CD8-positive, alpha-beta memory T cell (primary cell): ENCODE data around the gene ANO1. TPM values are rescaled to one million over a fixed set of nuclear protein-coding genes. Genes with fewer than 3 reads are reported as not detected.

Experiments used
- CTCF ChIA-PET: fragments of 350-600 bp; sonication (Branson Sonifier 250); formaldehyde crosslinking; loops from one replicate; lab custom pipeline; 2021; ENCODE audit warnings: antibody characterized with exemption; lab: Charles Lee
- POLR2A ChIA-PET: fragments of 350-600 bp; sonication (Branson Sonifier 250); formaldehyde crosslinking; loops from one replicate; lab custom pipeline; 2021; ENCODE audit warnings: antibody characterized with exemption; lab: Charles Lee
- DNase-seq, 5 donors: peaks; one replicate each; pipeline versions ENCODE4 v3.0.0 to v3.0.0-alpha.2; 2020 to 2022; ENCODE audit warnings: mixed read lengths in 1 of 5
- H3K27ac ChIP-seq: one replicate; pipeline ENCODE4 v1.7.0; 2013; ENCODE audit warnings: low read depth, mild to moderate bottlenecking, low read length, moderate library complexity
- H3K27me3 ChIP-seq: 2 replicates; pipeline ENCODE4 v1.7.0; 2013; ENCODE audit warnings: low read length, mild to moderate bottlenecking; ENCODE audit not compliant: insufficient read depth, poor library complexity, severe bottlenecking
- H3K36me3 ChIP-seq: 2 replicates; pipeline ENCODE4 v1.7.0; 2013; ENCODE audit warnings: mild to moderate bottlenecking, low read length, moderate library complexity; ENCODE audit not compliant: insufficient read depth
- H3K4me1 ChIP-seq: 2 replicates; pipeline ENCODE4 v1.7.0; 2013; ENCODE audit warnings: mild to moderate bottlenecking, low read length, moderate library complexity; ENCODE audit not compliant: insufficient read depth
- H3K4me3 ChIP-seq: 2 replicates; pipeline ENCODE4 v1.7.0; 2013; ENCODE audit warnings: mild to moderate bottlenecking, low read length
- H3K9me3 ChIP-seq: 2 replicates; pipeline ENCODE4 v1.7.0; 2013; ENCODE audit warnings: mild to moderate bottlenecking, low read length
- H3K27ac Mint-ChIP-seq, 8 donors: one replicate each; pipeline ENCODE4 v1.8.0; 2020 to 2021; ENCODE audit warnings: mixed read lengths in 8 of 8, mild to moderate bottlenecking in 6 of 8, inconsistent platforms in 3 of 8, moderate library complexity in 3 of 8
- H3K27me3 Mint-ChIP-seq, 2 donors: one replicate each; pipeline ENCODE4 v1.8.0; 2020 to 2021; ENCODE audit warnings: mixed read lengths in 2 of 2, mild to moderate bottlenecking in 1 of 2, moderate library complexity in 1 of 2
- H3K36me3 Mint-ChIP-seq, 3 donors: one replicate each; pipeline ENCODE4 v1.8.0; 2020 to 2021; ENCODE audit warnings: mixed read lengths in 3 of 3, inconsistent platforms in 1 of 3, mild to moderate bottlenecking in 1 of 3
- H3K4me1 Mint-ChIP-seq, 3 donors: one replicate each; pipeline ENCODE4 v1.8.0; 2020 to 2021; ENCODE audit warnings: mixed read lengths in 3 of 3, inconsistent platforms in 1 of 3, mild to moderate bottlenecking in 1 of 3
- H3K4me3 Mint-ChIP-seq, 7 donors: one replicate each; pipeline ENCODE4 v1.8.0; 2020 to 2021; ENCODE audit warnings: mixed read lengths in 7 of 7, mild to moderate bottlenecking in 6 of 7, moderate library complexity in 4 of 7, inconsistent platforms in 2 of 7
- H3K9me3 Mint-ChIP-seq, 5 donors: one replicate each; pipeline ENCODE4 v1.8.0; 2020 to 2022; ENCODE audit warnings: mixed read lengths in 5 of 5, mild to moderate bottlenecking in 3 of 5, moderate library complexity in 2 of 5, inconsistent platforms in 1 of 5
- polyA plus RNA-seq: library from polyadenylated mRNA; unstranded; fragments of 300-500 nt; fragmentation: Illumina TruSeq; gene quantifications from one replicate; pipeline ENCODE4 v1.2.3, GENCODE V29; 2021
- total RNA-seq, 2 experiments: library from RNA; stranded (reverse); gene quantifications; one replicate each; pipeline ENCODE4 v1.2.3, GENCODE V29; 2021

The ANO1 gene
- total and polyA plus RNA-seq, 3 experiments from 2014 or later, result not detected

DNA sequence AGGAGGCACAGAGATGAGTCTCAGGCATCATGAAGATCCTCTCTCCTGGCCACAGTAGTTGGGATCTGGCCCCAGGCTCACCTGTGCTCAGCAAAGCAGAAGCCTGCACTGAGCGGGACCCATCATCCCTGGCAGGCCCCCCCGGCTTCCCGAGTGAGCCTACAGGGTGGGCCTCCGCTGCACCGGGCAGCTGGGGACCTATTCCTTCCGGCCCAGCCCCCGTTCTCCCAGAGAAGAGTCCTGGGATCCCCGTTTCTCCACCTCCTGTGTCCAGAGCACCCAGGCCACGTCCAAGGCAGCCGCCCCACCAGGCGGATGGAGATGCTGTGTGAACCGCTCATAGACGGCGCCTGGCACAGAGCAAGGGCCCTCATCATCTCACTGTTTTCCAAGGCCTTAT, 52.5 kb downstream of the ANO1 start:
- Histone ChIP-seq H3K27me3 (no peaks in the 10 kb centered on the region), H3K27ac (no peak overlapping the region), H3K9me3 (no peaks in the 10 kb centered on the region), H3K4me1 (no peaks in the 10 kb centered on the region), H3K4me3 (no peak overlapping the region), H3K36me3 (no peaks in the 10 kb centered on the region)
- no peak overlapping the region for H3K4me3 Mint-ChIP-seq
- no peaks in the 10 kb centered on the region for H3K9me3 Mint-ChIP-seq
- no peak overlapping the region for H3K27ac Mint-ChIP-seq
- H3K4me1 Mint-ChIP-seq, result no peaks in the 10 kb centered on the region
- peaks cover 2 to 3% of the 10 kb centered on the region in 2 donors for H3K27me3 Mint-ChIP-seq
- DNase-seq, result no peak
- no peaks in the 10 kb centered on the region for H3K36me3 Mint-ChIP-seq
- ChIA-PET POLR2A (no interaction called here), CTCF (no interaction called here)

- Histone ChIP-seq H3K9me3 (no peaks in the 10 kb centered on the region), H3K27me3 (no peaks in the 10 kb centered on the region), H3K4me3 (no peak overlapping the region), H3K27ac (no peak overlapping the region), H3K36me3 (no peaks in the 10 kb centered on the region), H3K4me1 (no peaks in the 10 kb centered on the region)
- DNase-seq, result no peak
- CTCF ChIA-PET, result no interaction called here
- Mint-ChIP-seq H3K36me3 (no peaks in the 10 kb centered on the region), H3K4me3 (no peak overlapping the region), H3K9me3 (no peaks in the 10 kb centered on the region), H3K27me3 (peaks cover 0 to 2% of the 10 kb centered on the region in 2 donors), H3K4me1 (no peaks in the 10 kb centered on the region), H3K27ac (peak overlapping the region in 1 of 8 donors; percentile 16)
- POLR2A ChIA-PET, result no interaction called here
These were observed 53.6 kb downstream of the ANO1 start for GRCh38 chr11:70131606-70132190.

GRCh38 chr11:70132641-70133040, 54.5 kb downstream of the ANO1 start:
- H3K27me3 ChIP-seq, result no peaks in the 10 kb centered on the region
- no peaks in the 10 kb centered on the region for H3K36me3 ChIP-seq
- no peak for DNase-seq
- CTCF ChIA-PET, result no interaction called here
- Mint-ChIP-seq H3K9me3 (no peaks in the 10 kb centered on the region), H3K4me3 (no peak overlapping the region), H3K27me3 (peaks cover 0 to 2% of the 10 kb centered on the region in 2 donors), H3K27ac (no peak overlapping the region), H3K36me3 (no peaks in the 10 kb centered on the region), H3K4me1 (no peaks in the 10 kb centered on the region)
- POLR2A ChIA-PET, result no interaction called here
- no peaks in the 10 kb centered on the region for H3K9me3 ChIP-seq
- no peak overlapping the region for H3K27ac ChIP-seq
- H3K4me3 ChIP-seq, result no peak overlapping the region
- no peaks in the 10 kb centered on the region for H3K4me1 ChIP-seq

DNA sequence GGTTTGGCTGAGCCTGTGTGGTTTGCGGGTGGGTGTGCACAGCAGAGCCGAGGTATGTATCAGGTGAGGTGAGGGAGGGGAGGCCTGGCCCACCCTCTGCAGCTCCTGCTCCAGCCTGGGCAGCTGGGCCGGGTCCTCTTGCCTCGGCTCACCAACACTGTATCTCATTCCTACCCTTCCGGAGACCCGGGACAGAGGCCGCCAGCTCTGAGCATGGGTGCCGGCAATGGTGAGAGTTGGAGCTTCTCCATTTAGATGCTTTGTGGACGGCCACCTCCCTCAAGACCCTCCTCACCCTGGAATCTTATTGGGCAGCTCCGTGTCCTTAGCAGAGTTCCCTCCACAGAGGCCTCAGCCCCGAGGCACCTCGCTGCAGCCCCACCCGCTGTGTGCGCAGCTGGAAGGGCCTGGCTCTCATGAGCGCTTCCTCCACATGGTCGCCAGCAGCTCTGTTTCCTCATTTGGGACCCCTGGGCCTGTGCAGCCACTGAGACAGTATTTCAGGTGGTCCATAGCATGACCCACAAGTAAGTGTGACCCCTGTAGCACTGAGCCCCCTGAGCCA, 55.7 kb downstream of the ANO1 start:
- CTCF ChIA-PET, result no interaction called here
- no peaks in the 10 kb centered on the region for H3K9me3 Mint-ChIP-seq
- H3K4me3 Mint-ChIP-seq, result no peak overlapping the region
- no peak for DNase-seq
- H3K27ac Mint-ChIP-seq, result no peak overlapping the region
- no peaks in the 10 kb centered on the region for H3K9me3 ChIP-seq
- no peaks in the 10 kb centered on the region for H3K36me3 ChIP-seq
- H3K27ac ChIP-seq, result no peak overlapping the region
- POLR2A ChIA-PET, result no interaction called here
- peaks cover 0 to 2% of the 10 kb centered on the region in 2 donors for H3K27me3 Mint-ChIP-seq
- H3K27me3 ChIP-seq, result no peaks in the 10 kb centered on the region
- no peaks in the 10 kb centered on the region for H3K4me1 Mint-ChIP-seq
- no peaks in the 10 kb centered on the region for H3K4me1 ChIP-seq
- H3K36me3 Mint-ChIP-seq, result no peaks in the 10 kb centered on the region
- H3K4me3 ChIP-seq, result no peak overlapping the region

DNA sequence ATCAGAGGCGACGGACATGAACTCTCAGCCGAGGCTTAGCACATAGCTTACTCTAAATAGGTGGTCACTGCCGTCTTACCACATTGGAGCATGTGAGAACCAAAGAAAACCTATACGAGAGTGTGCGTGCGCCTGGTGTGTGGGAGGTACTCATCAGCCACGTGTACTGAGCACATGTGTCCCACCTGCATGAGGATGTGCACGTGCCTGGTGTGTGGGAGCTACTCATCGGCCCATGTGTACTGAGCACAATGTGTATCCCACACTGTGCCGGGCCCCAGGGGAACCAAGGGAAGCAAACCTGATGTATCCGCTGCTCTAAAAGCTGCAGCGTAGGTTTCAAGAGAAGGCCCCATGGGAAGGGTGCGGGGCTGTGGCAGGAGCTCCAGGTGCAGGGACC, 56.4 kb downstream of the ANO1 start:
- CTCF ChIA-PET, result no interaction called here
- POLR2A ChIA-PET, result no interaction called here
- H3K4me1 Mint-ChIP-seq, result no peaks in the 10 kb centered on the region
- Histone ChIP-seq H3K36me3 (no peaks in the 10 kb centered on the region), H3K4me1 (no peaks in the 10 kb centered on the region), H3K27me3 (no peaks in the 10 kb centered on the region), H3K9me3 (no peaks in the 10 kb centered on the region), H3K4me3 (no peak overlapping the region), H3K27ac (no peak overlapping the region)
- H3K4me3 Mint-ChIP-seq, result peak overlapping the region in 1 of 7 donors; percentile 23
- H3K27me3 Mint-ChIP-seq, result peaks cover 1 to 2% of the 10 kb centered on the region in 2 donors
- H3K36me3 Mint-ChIP-seq, result no peaks in the 10 kb centered on the region
- no peaks in the 10 kb centered on the region for H3K9me3 Mint-ChIP-seq
- no peak for DNase-seq
- no peak overlapping the region for H3K27ac Mint-ChIP-seq

- no peak overlapping the region for H3K27ac ChIP-seq
- Mint-ChIP-seq H3K4me1 (no peaks in the 10 kb centered on the region), H3K27ac (peak overlapping the region in 1 of 8 donors; percentile 79), H3K4me3 (no peak overlapping the region), H3K36me3 (no peaks in the 10 kb centered on the region), H3K27me3 (peaks cover 4 to 7% of the 10 kb centered on the region in 2 donors), H3K9me3 (no peaks in the 10 kb centered on the region)
- no peaks in the 10 kb centered on the region for H3K27me3 ChIP-seq
- H3K36me3 ChIP-seq, result no peaks in the 10 kb centered on the region
- DNase-seq, result no peak
- H3K9me3 ChIP-seq, result no peaks in the 10 kb centered on the region
- ChIA-PET CTCF (no interaction called here), POLR2A (no interaction called here)
- no peak overlapping the region for H3K4me3 ChIP-seq
- H3K4me1 ChIP-seq, result no peaks in the 10 kb centered on the region
These were observed 57.0 kb downstream of the ANO1 start for GRCh38 chr11:70135142-70135541.

DNA sequence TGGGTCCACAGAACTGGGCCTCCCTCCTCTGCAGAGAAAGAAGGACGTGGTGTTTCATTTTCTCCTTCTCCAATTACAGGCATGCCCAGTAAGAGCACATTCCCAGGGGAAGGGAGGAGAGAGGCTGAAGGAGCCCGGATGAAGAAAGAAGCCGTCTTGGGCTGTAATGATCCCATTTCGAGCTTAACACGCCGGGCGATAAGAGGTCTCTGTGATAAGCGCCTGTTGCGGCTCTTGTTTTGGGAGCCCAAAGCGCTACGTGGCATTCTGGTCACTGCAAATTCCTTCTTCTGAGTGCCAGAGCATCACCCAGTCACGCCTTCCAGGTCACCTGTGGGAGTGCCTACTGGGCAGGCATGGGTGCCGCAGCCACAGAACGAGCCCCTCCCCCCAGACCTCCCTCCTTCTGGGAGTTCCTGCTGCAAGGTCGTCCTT, 57.5 kb downstream of the ANO1 start:
- ChIA-PET POLR2A (no interaction called here), CTCF (no interaction called here)
- Mint-ChIP-seq H3K27ac (no peak overlapping the region), H3K9me3 (no peaks in the 10 kb centered on the region), H3K4me1 (no peaks in the 10 kb centered on the region), H3K4me3 (no peak overlapping the region), H3K36me3 (no peaks in the 10 kb centered on the region), H3K27me3 (peaks cover 4 to 11% of the 10 kb centered on the region in 2 donors)
- H3K4me3 ChIP-seq, result no peak overlapping the region
- H3K27ac ChIP-seq, result no peak overlapping the region
- no peak for DNase-seq
- H3K4me1 ChIP-seq, result no peaks in the 10 kb centered on the region
- no peaks in the 10 kb centered on the region for H3K36me3 ChIP-seq
- no peaks in the 10 kb centered on the region for H3K9me3 ChIP-seq
- no peaks in the 10 kb centered on the region for H3K27me3 ChIP-seq

- H3K4me1 Mint-ChIP-seq, result no peaks in the 10 kb centered on the region
- no peak overlapping the region for H3K27ac ChIP-seq
These were observed 59.3 kb downstream of the ANO1 start for GRCh38 chr11:70137383-70137782.

More at GRCh38 chr11:70137383-70137782, 59.3 kb downstream of the ANO1 start:
- ChIA-PET CTCF (interaction anchor here (0.8 kb wide), 1 partner anchor 13 kb away, joined by 3 read pairs; no protein-coding TSS in a partner anchor), POLR2A (no interaction called here)
- H3K27me3 Mint-ChIP-seq, result peaks cover 11 to 26% of the 10 kb centered on the region in 2 donors
- no peaks in the 10 kb centered on the region for H3K4me1 ChIP-seq
- no peaks in the 10 kb centered on the region for H3K36me3 ChIP-seq
- H3K27ac Mint-ChIP-seq, result no peak overlapping the region
- DNase-seq, result no peak
- H3K4me3 ChIP-seq, result no peak overlapping the region
- no peaks in the 10 kb centered on the region for H3K9me3 Mint-ChIP-seq
- H3K9me3 ChIP-seq, result no peaks in the 10 kb centered on the region
- no peak overlapping the region for H3K4me3 Mint-ChIP-seq
- no peaks in the 10 kb centered on the region for H3K36me3 Mint-ChIP-seq
- H3K27me3 ChIP-seq, result peaks cover 13% of the 10 kb centered on the region
